PC-3 (cell line): Measurements from ENCODE around the gene LRFN5. TPM values are rescaled to one million over a fixed set of nuclear protein-coding genes. Genes with fewer than 3 reads are reported as not detected.
"Not testable (repeated sequence)": the region's sequence is repeated elsewhere in the genome, so short reads cannot be mapped to it uniquely, and the experiment has no call there.

Experiments
- ATAC-seq: fragments of 200-7000 bp; cut with Tn5 transposase; 2 replicates; pipeline ENCODE4 v1.9.1; 2020; ENCODE audit warnings: mild to moderate bottlenecking, moderate library complexity
- BruUV-seq: library from RNA; stranded (reverse); fragments of 400-500 nt; replicated peaks from 2 replicates; lab custom pipeline; 2021; lab: Mats Ljungman, UMichigan
- CTCF ChIA-PET: fragments of 300-600 bp; sonication (Branson Sonifier 250); formaldehyde crosslinking; loops from one replicate; lab custom pipeline; 2022; ENCODE audit warnings: antibody characterized with exemption; lab: Charles Lee
- POLR2A ChIA-PET: fragments of 300-600 bp; sonication (Branson Sonifier 250); formaldehyde crosslinking; loops from one replicate; lab custom pipeline; 2022; ENCODE audit warnings: antibody characterized with exemption; ENCODE audit not compliant: unreplicated experiment; lab: Charles Lee
- DNase-seq: peaks from one replicate; pipeline ENCODE4 v3.0.0-alpha.2; 2015
- H2AFZ ChIP-seq: fragments of 300-600 bp; sonication (generic); 2 replicates; pipeline ENCODE4 v1.6.0; 2016; ENCODE audit warnings: antibody characterized with exemption, low read length
- H3F3A ChIP-seq: fragments of 300-600 bp; sonication (generic); one replicate; pipeline ENCODE4 v1.6.0; 2017; ENCODE audit warnings: antibody characterized with exemption, low read length, control low read depth, mild to moderate bottlenecking; ENCODE audit not compliant: unreplicated experiment
- H3K27ac ChIP-seq: fragments of 300-600 bp; sonication (generic); 2 replicates; pipeline ENCODE4 v1.5.1; 2016; ENCODE audit warnings: mild to moderate bottlenecking, low read length
- H3K27me3 ChIP-seq: fragments of 300-600 bp; sonication (generic); 2 replicates; pipeline ENCODE4 v1.6.1; 2016; ENCODE audit warnings: low read length, mixed read lengths
- H3K36me3 ChIP-seq: fragments of 300-600 bp; sonication (generic); 2 replicates; pipeline ENCODE4 v1.6.1; 2016; ENCODE audit warnings: low read depth, mixed run types, low read length, mixed read lengths
- H3K4me1 ChIP-seq: fragments of 300-600 bp; sonication (generic); 2 replicates; pipeline ENCODE4 v1.5.1; 2016; ENCODE audit warnings: low read length; ENCODE audit not compliant: insufficient read depth
- H3K4me2 ChIP-seq: fragments of 300-600 bp; sonication (generic); 2 replicates; pipeline ENCODE4 v1.6.0; 2016; ENCODE audit warnings: low read length
- H3K4me3 ChIP-seq: fragments of 300-600 bp; sonication (generic); 2 replicates; pipeline ENCODE4 v1.5.1; 2016; ENCODE audit warnings: mild to moderate bottlenecking, low read length, mixed read lengths
- H3K79me2 ChIP-seq: fragments of 300-600 bp; sonication (generic); 2 replicates; pipeline ENCODE4 v1.6.1; 2017; ENCODE audit warnings: low read length, mixed read lengths
- H3K9ac ChIP-seq: fragments of 300-600 bp; sonication (generic); 2 replicates; pipeline ENCODE4 v1.6.0; 2016; ENCODE audit warnings: mild to moderate bottlenecking, low read length
- H3K9me2 ChIP-seq: fragments of 300-600 bp; sonication (generic); replicated peaks from 2 replicates; pipeline ENCODE4 v1.6.1; 2016; ENCODE audit warnings: mixed run types, low read length, mixed read lengths
- H3K9me3 ChIP-seq: fragments of 300-600 bp; sonication (generic); 2 replicates; pipeline ENCODE4 v1.6.1; 2016; ENCODE audit warnings: low read length, mixed read lengths
- H4K20me1 ChIP-seq: fragments of 300-600 bp; sonication (generic); 2 replicates; pipeline ENCODE4 v1.6.1; 2016; ENCODE audit warnings: low read length, mixed read lengths
- CTCF ChIP-seq: fragments of 300-600 bp; sonication (generic); conservative IDR thresholded peaks from 2 replicates; pipeline ENCODE4 v1.5.1; 2017; ENCODE audit warnings: antibody characterized with exemption, low read depth, mild to moderate bottlenecking, low read length
- EZH2 ChIP-seq: fragments of 300-600 bp; sonication (generic); IDR thresholded peaks from one replicate; pipeline ENCODE4 v1.6.1; 2017; ENCODE audit warnings: antibody characterized with exemption, mild to moderate bottlenecking, low read length; ENCODE audit not compliant: unreplicated experiment
- EZH2phosphoT487 ChIP-seq: fragments of 300-600 bp; sonication (generic); IDR thresholded peaks from 2 replicates; pipeline ENCODE4 v1.6.1; 2018; ENCODE audit warnings: mild to moderate bottlenecking, antibody characterized with exemption, low read length, borderline replicate concordance
- intact Hi-C: fragments of 100-400 bp; cut with micrococcal nuclease; formaldehyde crosslinking; loops from 2 replicates; pipeline ENCODE4 v1.9.0; 2023
- total RNA-seq: library from RNA; depleted of rRNA; stranded (reverse); fragments of >200 nt; gene quantifications from 2 replicates; pipeline ENCODE4 v1.2.3, GENCODE V29; 2014

The LRFN5 gene
- total RNA-seq, 1 experiment from 2014 or later, result not detected

DNA sequence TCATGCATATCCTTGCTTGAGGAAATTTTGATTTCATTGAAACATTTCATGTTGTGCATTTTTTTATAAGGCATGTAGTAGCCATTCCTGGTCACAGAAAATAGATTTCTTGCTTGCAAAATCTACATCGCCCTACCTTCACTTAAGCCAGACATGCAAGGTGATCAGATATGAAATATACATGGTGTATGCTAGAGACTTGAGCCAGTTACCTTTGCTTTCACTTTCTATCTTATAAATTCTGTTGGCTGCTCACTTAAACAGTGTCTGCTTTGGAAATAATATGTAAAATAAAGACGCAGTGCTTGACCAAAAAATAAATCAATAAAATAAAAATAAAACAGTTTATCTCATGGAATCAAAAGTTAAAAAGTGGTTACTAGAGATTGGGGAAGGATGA is 136.5 kb downstream of the LRFN5 start:
- no peak for ATAC-seq
- Histone ChIP-seq H3K9ac (no peak overlapping the region), H3K4me3 (no peak overlapping the region), H3K4me1 (no peaks in the 10 kb centered on the region), H3K27me3 (no peaks in the 10 kb centered on the region), H2AFZ (no peak overlapping the region), H4K20me1 (no peaks in the 10 kb centered on the region), H3K9me3 (no peaks in the 10 kb centered on the region), H3K27ac (no peak overlapping the region), H3K4me2 (no peak overlapping the region), H3K36me3 (no peaks in the 10 kb centered on the region), H3K79me2 (no peaks in the 10 kb centered on the region), H3K9me2 (no peaks in the 10 kb centered on the region), H3F3A (no peaks in the 10 kb centered on the region)
- intact Hi-C loops, result no loop called here
- CTCF ChIA-PET, result no interaction called here
- no peak for TF ChIP-seq EZH2phosphoT487
- no peak for TF ChIP-seq CTCF
- TF ChIP-seq EZH2, result no peak
- POLR2A ChIA-PET, result no interaction called here
- no peak for DNase-seq
- no TSS peak for BruUV-seq

DNA sequence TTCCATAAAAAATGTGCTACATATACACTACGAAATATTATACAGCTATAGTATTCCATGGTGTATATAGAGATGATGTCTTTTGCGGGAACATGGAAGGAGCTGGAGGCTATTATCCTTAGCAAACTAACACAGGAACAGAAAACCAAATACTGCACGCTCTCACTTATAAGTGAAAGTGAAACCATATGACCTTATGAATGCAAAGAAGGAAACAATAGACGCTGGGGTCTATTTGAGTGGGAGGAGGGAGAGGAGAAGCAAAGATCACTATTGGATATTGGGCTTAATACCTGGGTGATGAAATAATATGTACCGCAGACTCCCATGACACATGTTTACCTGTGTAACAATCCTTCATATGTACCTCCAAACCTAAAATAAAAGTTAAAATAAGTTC is 142.8 kb downstream of the LRFN5 start:
- Histone ChIP-seq H3K27me3 (no peaks in the 10 kb centered on the region), H3K36me3 (no peaks in the 10 kb centered on the region), H3K4me3 (peak overlapping the region; percentile 59), H3K4me1 (no peaks in the 10 kb centered on the region), H3K79me2 (no peaks in the 10 kb centered on the region), H3F3A (no peaks in the 10 kb centered on the region), H3K9me3 (no peaks in the 10 kb centered on the region), H3K9ac (0 out of 2 replicates have a peak overlapping the region, but pooled peaks have one; percentile 2), H3K9me2 (no peaks in the 10 kb centered on the region), H4K20me1 (no peaks in the 10 kb centered on the region), H3K27ac (no peak overlapping the region), H2AFZ (peak overlapping the region; percentile 67), H3K4me2 (peak overlapping the region; percentile 75)
- no TSS peak for BruUV-seq
- ChIA-PET POLR2A (no interaction called here), CTCF (no interaction called here)
- intact Hi-C loops, result loop anchor here (5.0 kb wide), 2 partner anchors 137 to 153 kb away; no protein-coding TSS in a partner anchor
- TF ChIP-seq EZH2 (no peak), CTCF (no peak), EZH2phosphoT487 (no peak)
- peak; percentile 70 for ATAC-seq
- peak; percentile 34 for DNase-seq

DNA sequence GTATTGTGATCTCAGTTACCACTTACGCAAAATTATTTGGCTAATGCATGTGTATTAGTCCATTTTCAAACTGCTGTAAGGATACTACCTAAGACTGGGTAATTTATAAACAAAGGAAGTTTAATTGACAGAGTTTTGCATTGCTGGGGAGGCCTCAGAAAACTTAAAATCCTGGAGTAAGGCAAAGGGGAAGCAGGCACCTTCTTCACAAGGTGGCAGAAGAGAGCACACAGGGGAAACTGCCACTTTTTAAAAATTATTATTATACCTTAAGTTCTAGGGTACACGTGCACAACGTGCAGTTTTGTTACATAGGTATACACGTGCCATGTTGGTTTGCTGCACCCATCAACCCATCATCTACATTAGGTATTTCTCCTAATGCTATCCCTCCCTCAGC is 143.9 kb downstream of the LRFN5 start:
- H3K9me3 ChIP-seq, H2AFZ ChIP-seq, H3F3A ChIP-seq, H4K20me1 ChIP-seq, H3K9ac ChIP-seq, H3K79me2 ChIP-seq, H3K4me3 ChIP-seq, DNase-seq, H3K4me2 ChIP-seq, H3K27me3 ChIP-seq, H3K4me1 ChIP-seq, POLR2A ChIA-PET, BruUV-seq, H3K9me2 ChIP-seq, H3K27ac ChIP-seq, CTCF ChIA-PET, H3K36me3 ChIP-seq, intact Hi-C loops: not testable (repeated sequence)
- peak; percentile 49; the same call in 1 of the 2 replicates for ATAC-seq
- peak; percentile 37 for TF ChIP-seq CTCF
